GM12873 (cell line): Measurements from ENCODE around the gene RASSF3.

ENCODE experiments used
- TF ChIP-seq, protein P1 (sequence below): IDR thresholded peaks from 2 replicates; pipeline ENCODE4 v1.5.1; 2012; ENCODE audit warnings: low read depth, mild to moderate bottlenecking, moderate library complexity, low read length, control low read depth; ENCODE audit not compliant: insufficient read depth; ENCODE audit errors: missing control alignments

RASSF3 gene

DNA sequence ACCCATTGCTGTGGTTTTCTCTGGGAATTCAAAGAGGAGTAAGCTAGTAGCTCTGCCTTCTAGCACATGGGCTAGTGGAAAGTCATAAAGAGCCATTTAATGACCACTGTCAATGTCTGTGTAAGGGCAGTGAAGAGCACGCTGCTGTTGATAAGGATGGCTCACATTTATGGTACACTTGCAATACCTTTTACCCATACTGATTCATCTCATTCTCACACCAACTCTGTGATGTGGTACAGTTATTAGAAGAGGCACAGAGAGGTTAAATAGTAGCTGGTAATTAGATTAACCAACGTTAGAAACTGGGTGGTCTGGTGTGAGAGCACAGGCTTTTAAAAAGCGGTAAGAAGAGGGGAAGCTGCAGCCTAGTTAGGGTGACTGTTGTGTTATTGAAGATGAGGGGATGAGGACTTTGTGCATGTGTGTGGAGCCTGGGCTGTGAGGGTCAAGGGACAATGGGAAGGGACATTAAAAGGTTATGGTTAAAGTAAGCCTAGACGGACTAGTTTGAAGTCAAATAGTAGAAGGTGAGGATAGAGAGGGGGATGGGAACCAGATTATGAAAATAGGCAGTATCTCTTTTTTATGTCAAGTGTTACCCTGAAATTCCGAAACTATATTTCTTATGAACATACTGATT lies 25.2 kb downstream of the RASSF3 start:
- TF ChIP-seq, protein P1, sequence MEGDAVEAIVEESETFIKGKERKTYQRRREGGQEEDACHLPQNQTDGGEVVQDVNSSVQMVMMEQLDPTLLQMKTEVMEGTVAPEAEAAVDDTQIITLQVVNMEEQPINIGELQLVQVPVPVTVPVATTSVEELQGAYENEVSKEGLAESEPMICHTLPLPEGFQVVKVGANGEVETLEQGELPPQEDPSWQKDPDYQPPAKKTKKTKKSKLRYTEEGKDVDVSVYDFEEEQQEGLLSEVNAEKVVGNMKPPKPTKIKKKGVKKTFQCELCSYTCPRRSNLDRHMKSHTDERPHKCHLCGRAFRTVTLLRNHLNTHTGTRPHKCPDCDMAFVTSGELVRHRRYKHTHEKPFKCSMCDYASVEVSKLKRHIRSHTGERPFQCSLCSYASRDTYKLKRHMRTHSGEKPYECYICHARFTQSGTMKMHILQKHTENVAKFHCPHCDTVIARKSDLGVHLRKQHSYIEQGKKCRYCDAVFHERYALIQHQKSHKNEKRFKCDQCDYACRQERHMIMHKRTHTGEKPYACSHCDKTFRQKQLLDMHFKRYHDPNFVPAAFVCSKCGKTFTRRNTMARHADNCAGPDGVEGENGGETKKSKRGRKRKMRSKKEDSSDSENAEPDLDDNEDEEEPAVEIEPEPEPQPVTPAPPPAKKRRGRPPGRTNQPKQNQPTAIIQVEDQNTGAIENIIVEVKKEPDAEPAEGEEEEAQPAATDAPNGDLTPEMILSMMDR = no peak

DNA sequence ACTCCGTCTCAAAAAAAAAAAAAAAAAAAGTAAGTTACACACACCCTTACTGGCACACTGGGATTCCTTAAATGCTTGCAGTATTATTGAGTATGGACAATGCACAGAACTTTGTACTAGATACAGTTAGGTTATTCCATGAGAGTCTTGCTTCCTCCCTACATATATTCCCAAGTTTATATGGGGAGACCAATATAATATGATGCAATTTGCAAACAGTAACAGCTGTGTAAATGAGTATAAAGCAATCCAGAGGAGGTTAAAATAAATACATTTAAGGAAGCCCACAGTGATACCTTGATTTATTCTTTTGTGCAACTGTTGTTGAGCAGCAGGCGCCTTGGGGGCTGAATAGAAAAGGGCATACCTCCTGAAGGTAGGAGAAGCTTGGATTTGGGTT lies 26.6 kb downstream of the RASSF3 start:
- TF ChIP-seq, protein P1 = no peak

DNA sequence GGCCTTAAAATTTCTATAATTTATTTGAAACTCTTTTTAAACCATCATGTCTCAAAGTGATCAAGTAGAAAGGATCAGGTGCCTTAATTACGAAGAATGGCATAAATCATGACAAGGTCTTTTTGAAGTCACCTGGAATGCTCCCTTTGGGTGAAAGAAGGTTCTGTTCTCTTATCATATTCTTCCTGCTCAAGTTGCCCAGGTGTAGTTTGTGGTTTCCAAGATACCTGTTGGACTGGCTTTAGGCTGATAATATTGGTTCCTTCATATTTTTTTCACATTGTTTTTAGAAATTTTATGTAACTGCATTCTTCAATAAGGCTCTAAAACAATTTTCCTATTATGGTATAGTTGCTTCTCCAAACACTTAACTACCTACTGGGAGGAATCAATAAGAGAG lies 29.2 kb downstream of the RASSF3 start:
- TF ChIP-seq, protein P1 = no peak

DNA sequence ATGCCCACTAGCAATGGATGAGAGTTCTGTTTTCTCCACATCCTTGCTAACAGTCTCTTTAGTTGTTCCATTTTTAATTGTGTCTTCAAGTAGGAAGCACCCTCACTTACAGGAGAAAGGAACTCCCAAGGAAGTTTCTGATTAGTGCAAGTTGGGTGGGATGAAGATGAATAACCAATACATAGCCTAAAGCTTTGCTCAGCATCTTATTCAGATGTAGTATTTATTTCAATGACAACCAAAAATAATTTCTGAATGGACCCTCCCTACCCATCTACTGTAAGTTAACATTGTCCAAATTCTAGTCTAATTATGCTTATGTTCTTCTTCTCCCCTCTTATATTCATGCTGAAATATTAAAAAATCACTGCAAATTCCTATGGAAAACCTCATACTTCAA lies 36.0 kb downstream of the RASSF3 start:
- TF ChIP-seq, protein P1 = no peak

DNA sequence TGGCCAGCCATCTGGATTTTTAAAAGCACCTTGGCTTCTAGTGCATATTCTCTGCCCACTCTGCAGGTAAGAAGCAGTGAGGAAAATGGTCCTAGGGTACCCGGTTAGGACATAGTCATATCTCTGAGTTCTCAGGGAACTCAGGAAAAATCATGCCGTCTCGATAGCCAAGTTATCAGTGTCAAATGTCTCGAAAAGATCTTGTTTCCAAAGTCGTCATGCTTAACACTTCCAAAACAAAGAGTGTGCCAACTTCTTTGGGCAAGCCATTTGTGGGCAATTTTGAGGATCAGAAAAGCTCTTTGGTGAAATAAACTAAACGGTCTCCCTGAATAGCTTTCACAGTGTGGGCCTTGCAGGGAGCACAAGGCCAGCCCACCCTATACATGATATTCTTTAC lies 39.2 kb downstream of the RASSF3 start:
- TF ChIP-seq, protein P1 = no peak

DNA sequence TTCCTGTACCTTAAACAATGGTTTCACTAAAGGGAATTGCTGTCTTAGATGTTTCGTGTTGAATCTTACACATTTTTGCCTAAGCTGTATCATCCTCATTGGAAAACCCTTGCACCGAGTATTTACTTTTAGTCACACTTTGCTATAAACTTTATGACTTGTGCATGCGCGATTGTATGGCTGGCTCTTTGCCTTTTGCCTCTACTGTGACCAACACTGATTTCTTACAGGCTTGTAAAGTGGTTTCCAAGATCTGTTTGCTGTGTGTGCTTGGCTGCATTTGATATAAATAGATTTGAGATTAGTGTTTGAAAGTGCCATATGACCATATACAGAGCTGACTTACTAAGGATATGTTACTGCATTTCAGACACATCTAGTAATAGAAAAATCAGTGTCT lies 40.5 kb downstream of the RASSF3 start:
- TF ChIP-seq, protein P1 = no peak

DNA sequence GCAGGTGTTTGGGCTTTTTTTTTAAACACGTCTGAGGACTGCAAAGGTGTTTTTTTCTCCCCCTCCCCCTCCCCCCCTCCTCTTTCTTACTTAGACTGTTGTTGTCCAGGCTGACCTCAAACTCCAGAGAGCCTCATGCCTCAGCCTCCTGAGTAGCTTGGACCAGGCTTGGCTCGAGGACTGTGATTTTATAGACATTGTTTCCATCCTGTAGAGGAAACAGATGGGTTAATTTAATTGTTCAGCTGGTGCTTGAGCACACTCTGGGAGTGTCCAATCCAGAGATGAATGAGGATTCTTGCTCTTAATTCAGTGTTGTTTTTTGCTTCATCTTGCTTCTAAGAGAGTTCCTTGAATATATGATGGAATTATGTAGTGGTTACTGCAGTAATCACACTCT lies 42.1 kb downstream of the RASSF3 start:
- TF ChIP-seq, protein P1 = no peak
